HepG2 (cell line): ENCODE data around the gene CKS1B. TPM values are rescaled to one million over a fixed set of nuclear protein-coding genes. Genes with fewer than 3 reads are reported as not detected.

Source experiments
- CEBPB ChIP-seq: IDR thresholded peaks from 2 replicates; pipeline ENCODE4 v1.6.1; 2011; ENCODE audit warnings: low read depth, low read length, improper control_type of control experiment, borderline replicate concordance
- DNMT3B ChIP-seq: conservative IDR thresholded peaks from 2 replicates; pipeline ENCODE4 v1.6.1; 2016; ENCODE audit warnings: missing biosample characterization, control low read depth
- FIP1L1 ChIP-seq: fragments of 200-400 bp; formaldehyde crosslinking; IDR thresholded peaks from 2 replicates; pipeline ENCODE4 v1.6.1; 2018; ENCODE audit warnings: low read depth, mild to moderate bottlenecking, low read length, moderate library complexity, borderline replicate concordance; ENCODE audit not compliant: insufficient read depth
- ISX ChIP-seq: sonication (generic); formaldehyde crosslinking; conservative IDR thresholded peaks from 2 replicates; pipeline ENCODE4 v1.5.0; 2020; ENCODE audit warnings: missing genetic modification reagents
- LCORL ChIP-seq, 2 experiments: fragments of 450-650 bp in 1 of 2; sonication (generic) in 1 of 2; formaldehyde crosslinking in 1 of 2; IDR thresholded peaks; 2 replicates each; pipeline versions ENCODE4 v1.5.0 to v1.6.1; 2017 to 2020; ENCODE audit warnings: antibody characterized with exemption in 1 of 2, missing genetic modification reagents in 1 of 2
- SIN3B ChIP-seq: fragments of 150-350 bp; IDR thresholded peaks from 2 replicates; pipeline ENCODE4 v1.6.1; 2014; ENCODE audit warnings: low read length
- SRSF9 ChIP-seq: fragments of 200-400 bp; formaldehyde crosslinking; IDR thresholded peaks from 2 replicates; pipeline ENCODE4 v1.6.1; 2018; ENCODE audit warnings: borderline replicate concordance, mild to moderate bottlenecking, low read depth, low read length; ENCODE audit not compliant: insufficient read depth, poor library complexity, severe bottlenecking
- TMF1 ChIP-seq: sonication (generic); formaldehyde crosslinking; IDR thresholded peaks from 2 replicates; pipeline ENCODE4 v1.8.1; 2022; ENCODE audit warnings: low read depth, missing genetic modification reagents
- ZMYM4 ChIP-seq: sonication (generic); formaldehyde crosslinking; IDR thresholded peaks from 2 replicates; pipeline ENCODE4 v1.8.1; 2023; ENCODE audit warnings: mild to moderate bottlenecking, missing genetic modification reagents
- ZNF292 ChIP-seq: sonication (generic); formaldehyde crosslinking; IDR thresholded peaks from 2 replicates; pipeline ENCODE4 v1.8.1; 2022; ENCODE audit warnings: mild to moderate bottlenecking, low read depth, missing genetic modification reagents, borderline replicate concordance
- ZNF530 ChIP-seq: sonication (generic); formaldehyde crosslinking; IDR thresholded peaks from 2 replicates; pipeline ENCODE4 v1.5.0; 2020; ENCODE audit warnings: low read depth, mild to moderate bottlenecking, missing genetic modification reagents
- polyA plus RNA-seq, 8 experiments: library from polyadenylated mRNA; depleted of rRNA in 3 of 8; stranded (reverse) in 7 of 8; unstranded in 1 of 8; fragments of >200 nt; fragmentation: Illumina TruSeq in 4 of 8; extraction: Trizol in 4 of 8; gene quantifications; 2 replicates each; pipeline versions ENCODE4 v1.2.1 to v1.2.3, GENCODE V29; 2011 to 2016; ENCODE audit warnings: low read depth in 4 of 8, missing spikeins in 1 of 8, mixed read lengths in 1 of 8; ENCODE audit not compliant: insufficient read depth in 1 of 8
- total RNA-seq, 5 experiments: library from RNA; depleted of rRNA; stranded (reverse); fragments of >200 nt; fragmentation: Illumina TruSeq; extraction: Trizol; gene quantifications; 2 replicates each; pipeline ENCODE4 v1.2.3, GENCODE V29; 2016; ENCODE audit warnings: low read depth in 1 of 5
- TF ChIP-seq, protein P1 (sequence below): sonication (generic); formaldehyde crosslinking; IDR thresholded peaks from 2 replicates; pipeline ENCODE4 v1.5.0; 2020; ENCODE audit warnings: mild to moderate bottlenecking, missing genetic modification reagents, borderline replicate concordance
- TF ChIP-seq, protein P2 (sequence below): sonication (generic); formaldehyde crosslinking; IDR thresholded peaks from 2 replicates; pipeline ENCODE4 v1.4.0; 2020; ENCODE audit warnings: missing genetic modification reagents
- TF ChIP-seq, protein P3 (sequence below): sonication (generic); formaldehyde crosslinking; IDR thresholded peaks from 2 replicates; pipeline ENCODE4 v1.5.1; 2020; ENCODE audit warnings: mild to moderate bottlenecking, missing genetic modification reagents, moderate library complexity
- TF ChIP-seq, protein P4 (sequence below): sonication (generic); formaldehyde crosslinking; IDR thresholded peaks from 2 replicates; pipeline ENCODE4 v1.4.0; 2020; ENCODE audit warnings: missing genetic modification reagents
- TF ChIP-seq, protein P5 (sequence below): sonication (generic); formaldehyde crosslinking; IDR thresholded peaks from 2 replicates; pipeline ENCODE4; 2020; ENCODE audit warnings: missing genetic modification reagents, mild to moderate bottlenecking, borderline replicate concordance

The CKS1B gene
- total and polyA plus RNA-seq, 2 of the 13 experiments (the other 11 are each of a cell fraction or from before 2014, with no cell fraction given), result 217 to 222 TPM

DNA sequence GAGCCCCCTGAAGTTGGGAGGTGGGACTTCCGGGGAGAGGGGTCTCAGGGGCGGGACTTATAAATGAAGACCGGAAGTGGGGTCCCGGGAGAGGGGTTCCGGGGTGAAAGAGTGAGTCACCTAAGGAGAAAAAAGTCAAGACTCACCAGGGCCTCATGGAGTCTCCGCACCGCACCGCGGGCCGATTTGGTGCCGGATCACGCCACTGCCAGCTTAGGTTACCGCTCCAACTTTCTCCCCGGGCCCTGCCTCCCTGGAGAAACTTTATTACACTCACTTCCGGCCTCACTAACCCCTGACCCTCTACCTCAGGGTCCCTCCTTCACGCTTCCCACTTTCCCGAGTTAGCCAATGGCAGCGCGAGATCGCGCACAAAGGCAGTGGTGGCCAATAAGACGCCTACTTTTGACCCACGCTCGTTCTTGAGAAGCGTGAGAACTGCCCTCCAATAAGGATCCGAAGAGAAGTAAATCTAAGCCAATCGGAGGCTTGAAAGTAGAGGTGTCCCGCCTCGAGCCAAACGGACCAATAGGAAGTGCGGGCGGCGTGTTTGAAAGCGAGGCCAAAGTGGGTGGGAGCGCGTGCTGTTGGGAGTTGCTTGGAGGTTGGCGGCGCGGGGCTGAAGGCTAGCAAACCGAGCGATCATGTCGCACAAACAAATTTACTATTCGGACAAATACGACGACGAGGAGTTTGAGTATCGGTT lies at the start of gene CKS1B (continued):
- TF ChIP-seq, protein P1, sequence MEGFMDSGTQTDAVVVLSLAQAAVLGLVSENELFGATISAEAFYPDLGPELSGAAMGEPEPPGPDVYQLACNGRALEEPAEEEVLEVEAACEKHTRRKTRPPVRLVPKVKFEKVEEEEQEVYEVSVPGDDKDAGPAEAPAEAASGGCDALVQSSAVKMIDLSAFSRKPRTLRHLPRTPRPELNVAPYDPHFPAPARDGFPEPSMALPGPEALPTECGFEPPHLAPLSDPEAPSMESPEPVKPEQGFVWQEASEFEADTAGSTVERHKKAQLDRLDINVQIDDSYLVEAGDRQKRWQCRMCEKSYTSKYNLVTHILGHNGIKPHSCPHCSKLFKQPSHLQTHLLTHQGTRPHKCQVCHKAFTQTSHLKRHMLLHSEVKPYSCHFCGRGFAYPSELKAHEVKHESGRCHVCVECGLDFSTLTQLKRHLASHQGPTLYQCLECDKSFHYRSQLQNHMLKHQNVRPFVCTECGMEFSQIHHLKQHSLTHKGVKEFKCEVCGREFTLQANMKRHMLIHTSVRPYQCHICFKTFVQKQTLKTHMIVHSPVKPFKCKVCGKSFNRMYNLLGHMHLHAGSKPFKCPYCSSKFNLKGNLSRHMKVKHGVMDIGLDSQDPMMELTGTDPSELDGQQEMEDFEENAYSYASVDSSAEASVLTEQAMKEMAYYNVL (CRISPR knock-in tag), result no peak; the same call in 1 of the 2 replicates
- TF ChIP-seq LCORL (IDR thresholded peaks at IDR 0.05) (no peak), LCORL (CRISPR knock-in tag; IDR thresholded peaks at IDR 0.05) (0 out of 2 replicates have a peak, but pooled peaks have one; percentile 15), ZMYM4 (CRISPR knock-in tag) (no peak), DNMT3B (CRISPR knock-in tag) (no peak), CEBPB (no peak), ZNF530 (CRISPR knock-in tag) (no peak), ZNF292 (no peak), ISX (CRISPR knock-in tag) (no peak), TMF1 (CRISPR knock-in tag) (peak; percentile 60; the same call in 1 of the 2 replicates), FIP1L1 (no peak), SRSF9 (no peak), SIN3B (peak; percentile 96)
- TF ChIP-seq, protein P2, sequence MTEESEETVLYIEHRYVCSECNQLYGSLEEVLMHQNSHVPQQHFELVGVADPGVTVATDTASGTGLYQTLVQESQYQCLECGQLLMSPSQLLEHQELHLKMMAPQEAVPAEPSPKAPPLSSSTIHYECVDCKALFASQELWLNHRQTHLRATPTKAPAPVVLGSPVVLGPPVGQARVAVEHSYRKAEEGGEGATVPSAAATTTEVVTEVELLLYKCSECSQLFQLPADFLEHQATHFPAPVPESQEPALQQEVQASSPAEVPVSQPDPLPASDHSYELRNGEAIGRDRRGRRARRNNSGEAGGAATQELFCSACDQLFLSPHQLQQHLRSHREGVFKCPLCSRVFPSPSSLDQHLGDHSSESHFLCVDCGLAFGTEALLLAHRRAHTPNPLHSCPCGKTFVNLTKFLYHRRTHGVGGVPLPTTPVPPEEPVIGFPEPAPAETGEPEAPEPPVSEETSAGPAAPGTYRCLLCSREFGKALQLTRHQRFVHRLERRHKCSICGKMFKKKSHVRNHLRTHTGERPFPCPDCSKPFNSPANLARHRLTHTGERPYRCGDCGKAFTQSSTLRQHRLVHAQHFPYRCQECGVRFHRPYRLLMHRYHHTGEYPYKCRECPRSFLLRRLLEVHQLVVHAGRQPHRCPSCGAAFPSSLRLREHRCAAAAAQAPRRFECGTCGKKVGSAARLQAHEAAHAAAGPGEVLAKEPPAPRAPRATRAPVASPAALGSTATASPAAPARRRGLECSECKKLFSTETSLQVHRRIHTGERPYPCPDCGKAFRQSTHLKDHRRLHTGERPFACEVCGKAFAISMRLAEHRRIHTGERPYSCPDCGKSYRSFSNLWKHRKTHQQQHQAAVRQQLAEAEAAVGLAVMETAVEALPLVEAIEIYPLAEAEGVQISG, result peak; percentile 54; the same call in 1 of the 2 replicates
- TF ChIP-seq, protein P3, sequence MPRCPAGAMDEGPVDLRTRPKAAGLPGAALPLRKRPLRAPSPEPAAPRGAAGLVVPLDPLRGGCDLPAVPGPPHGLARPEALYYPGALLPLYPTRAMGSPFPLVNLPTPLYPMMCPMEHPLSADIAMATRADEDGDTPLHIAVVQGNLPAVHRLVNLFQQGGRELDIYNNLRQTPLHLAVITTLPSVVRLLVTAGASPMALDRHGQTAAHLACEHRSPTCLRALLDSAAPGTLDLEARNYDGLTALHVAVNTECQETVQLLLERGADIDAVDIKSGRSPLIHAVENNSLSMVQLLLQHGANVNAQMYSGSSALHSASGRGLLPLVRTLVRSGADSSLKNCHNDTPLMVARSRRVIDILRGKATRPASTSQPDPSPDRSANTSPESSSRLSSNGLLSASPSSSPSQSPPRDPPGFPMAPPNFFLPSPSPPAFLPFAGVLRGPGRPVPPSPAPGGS, result no peak
- TF ChIP-seq, protein P4, sequence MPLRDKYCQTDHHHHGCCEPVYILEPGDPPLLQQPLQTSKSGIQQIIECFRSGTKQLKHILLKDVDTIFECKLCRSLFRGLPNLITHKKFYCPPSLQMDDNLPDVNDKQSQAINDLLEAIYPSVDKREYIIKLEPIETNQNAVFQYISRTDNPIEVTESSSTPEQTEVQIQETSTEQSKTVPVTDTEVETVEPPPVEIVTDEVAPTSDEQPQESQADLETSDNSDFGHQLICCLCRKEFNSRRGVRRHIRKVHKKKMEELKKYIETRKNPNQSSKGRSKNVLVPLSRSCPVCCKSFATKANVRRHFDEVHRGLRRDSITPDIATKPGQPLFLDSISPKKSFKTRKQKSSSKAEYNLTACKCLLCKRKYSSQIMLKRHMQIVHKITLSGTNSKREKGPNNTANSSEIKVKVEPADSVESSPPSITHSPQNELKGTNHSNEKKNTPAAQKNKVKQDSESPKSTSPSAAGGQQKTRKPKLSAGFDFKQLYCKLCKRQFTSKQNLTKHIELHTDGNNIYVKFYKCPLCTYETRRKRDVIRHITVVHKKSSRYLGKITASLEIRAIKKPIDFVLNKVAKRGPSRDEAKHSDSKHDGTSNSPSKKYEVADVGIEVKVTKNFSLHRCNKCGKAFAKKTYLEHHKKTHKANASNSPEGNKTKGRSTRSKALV, result no peak
- TF ChIP-seq, protein P5, sequence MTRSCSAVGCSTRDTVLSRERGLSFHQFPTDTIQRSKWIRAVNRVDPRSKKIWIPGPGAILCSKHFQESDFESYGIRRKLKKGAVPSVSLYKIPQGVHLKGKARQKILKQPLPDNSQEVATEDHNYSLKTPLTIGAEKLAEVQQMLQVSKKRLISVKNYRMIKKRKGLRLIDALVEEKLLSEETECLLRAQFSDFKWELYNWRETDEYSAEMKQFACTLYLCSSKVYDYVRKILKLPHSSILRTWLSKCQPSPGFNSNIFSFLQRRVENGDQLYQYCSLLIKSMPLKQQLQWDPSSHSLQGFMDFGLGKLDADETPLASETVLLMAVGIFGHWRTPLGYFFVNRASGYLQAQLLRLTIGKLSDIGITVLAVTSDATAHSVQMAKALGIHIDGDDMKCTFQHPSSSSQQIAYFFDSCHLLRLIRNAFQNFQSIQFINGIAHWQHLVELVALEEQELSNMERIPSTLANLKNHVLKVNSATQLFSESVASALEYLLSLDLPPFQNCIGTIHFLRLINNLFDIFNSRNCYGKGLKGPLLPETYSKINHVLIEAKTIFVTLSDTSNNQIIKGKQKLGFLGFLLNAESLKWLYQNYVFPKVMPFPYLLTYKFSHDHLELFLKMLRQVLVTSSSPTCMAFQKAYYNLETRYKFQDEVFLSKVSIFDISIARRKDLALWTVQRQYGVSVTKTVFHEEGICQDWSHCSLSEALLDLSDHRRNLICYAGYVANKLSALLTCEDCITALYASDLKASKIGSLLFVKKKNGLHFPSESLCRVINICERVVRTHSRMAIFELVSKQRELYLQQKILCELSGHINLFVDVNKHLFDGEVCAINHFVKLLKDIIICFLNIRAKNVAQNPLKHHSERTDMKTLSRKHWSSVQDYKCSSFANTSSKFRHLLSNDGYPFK (CRISPR knock-in tag), result peak; percentile 83; the same call in 1 of the 2 replicates
